HCT116 (cell line): ENCODE measurements around the gene ERLEC1. TPM values are rescaled to one million over a fixed set of nuclear protein-coding genes. Genes with fewer than 3 reads are reported as not detected.

Experiments
- ATAC-seq: fragments of 200-7000 bp; cut with Tn5 transposase; 2 replicates; pipeline ENCODE4 v1.9.1; 2020; ENCODE audit warnings: mild to moderate bottlenecking, moderate library complexity
- BruUV-seq: library from RNA; stranded (reverse); fragments of 400-500 nt; replicated peaks from 2 replicates; lab custom pipeline; 2021; lab: Mats Ljungman, UMichigan
- CTCF ChIA-PET: fragments of 300-600 bp; sonication (Branson Sonifier 250); formaldehyde crosslinking; loops from one replicate; lab custom pipeline; 2021; ENCODE audit warnings: antibody characterized with exemption; lab: Charles Lee
- POLR2A ChIA-PET: fragments of 300-600, 350-600 bp; sonication (Branson Sonifier 250); formaldehyde crosslinking; loops from one replicate; lab custom pipeline; 2021; ENCODE audit warnings: antibody characterized with exemption; lab: Charles Lee
- RAD21 ChIA-PET, 2 experiments: fragments of 300-600 bp; sonication (Branson Sonifier 250); formaldehyde crosslinking; loops; one replicate each; lab custom pipeline; 2023; ENCODE audit warnings: low total read pairs in 2 of 2; ENCODE audit not compliant: uncharacterized antibody in 2 of 2, unreplicated experiment in 2 of 2, low non-redundant PET in 1 of 2; lab: Charles Lee
- DNase-seq: peaks from one replicate; pipeline ENCODE4 v3.0.0-alpha.2; 2010; ENCODE audit warnings: low read depth, low spot score
- H2AFZ ChIP-seq: fragments of 200-600 bp; shearing (Covaris generic), sonication (generic); 2 replicates; pipeline ENCODE4 v1.6.1; 2017; ENCODE audit warnings: low read depth, mixed run types, mixed read lengths, antibody characterized with exemption, low read length; ENCODE audit not compliant: poor library complexity, severe bottlenecking
- H3K27ac ChIP-seq: 2 replicates; pipeline ENCODE4 v1.5.1; 2012; ENCODE audit warnings: low read depth, low read length
- H3K27me3 ChIP-seq: fragments of 200-600 bp; sonication (generic); 2 replicates; pipeline ENCODE4 v1.6.1; 2016; ENCODE audit warnings: mixed run types, low read length, mixed read lengths; ENCODE audit not compliant: insufficient read depth
- H3K36me3 ChIP-seq, 2 experiments: fragments of 200-500 bp in 1 of 2; fragments of 200-600 bp in 1 of 2; sonication (Bioruptor generic) in 1 of 2; sonication (generic) in 1 of 2; 2 replicates each; pipeline versions ENCODE4 v1.5.1 to v1.6.1; 2014 to 2016; ENCODE audit warnings: low read length in 2 of 2, inconsistent platforms in 1 of 2, mixed read lengths in 1 of 2, mixed run types in 1 of 2; ENCODE audit not compliant: insufficient read depth in 2 of 2, control insufficient read depth in 1 of 2
- H3K4me1 ChIP-seq, 2 experiments: fragments of 200-600 bp in 1 of 2; sonication (generic) in 1 of 2; 2 replicates each; pipeline versions ENCODE4 v1.5.1 to v1.6.1; 2012 to 2017; ENCODE audit warnings: low read length in 2 of 2, inconsistent platforms in 1 of 2, mild to moderate bottlenecking in 1 of 2, mixed read lengths in 1 of 2, mixed run types in 1 of 2, moderate library complexity in 1 of 2; ENCODE audit not compliant: insufficient read depth in 2 of 2, control insufficient read depth in 1 of 2
- H3K4me2 ChIP-seq: fragments of 200-600 bp; sonication (generic); 2 replicates; pipeline ENCODE4 v1.6.1; 2017; ENCODE audit warnings: mixed run types, low read length, mixed read lengths
- H3K4me3 ChIP-seq, 2 experiments: fragments of 200-600 bp in 1 of 2; sonication (generic) in 1 of 2; replicated peaks in 1 of 2; 2 replicates each; pipeline ENCODE4 v1.5.1; 2011 to 2016; ENCODE audit warnings: low read length in 2 of 2, control low read depth in 1 of 2, low read depth in 1 of 2, mild to moderate bottlenecking in 1 of 2, mixed read lengths in 1 of 2, mixed run types in 1 of 2
- H3K79me2 ChIP-seq: fragments of 200-600 bp; sonication (generic); 2 replicates; pipeline ENCODE4 v1.6.1; 2017; ENCODE audit warnings: mild to moderate bottlenecking, mixed run types, low read length, moderate library complexity, mixed read lengths; ENCODE audit not compliant: insufficient read depth
- H3K9ac ChIP-seq: fragments of 200-600 bp; sonication (generic); 2 replicates; pipeline ENCODE4 v1.6.1; 2016; ENCODE audit warnings: low read length, mixed read lengths
- H3K9me2 ChIP-seq: fragments of 200-600 bp; sonication (generic), shearing (Covaris generic); 2 replicates; pipeline ENCODE4 v1.6.1; 2017; ENCODE audit warnings: mixed run types, mild to moderate bottlenecking, moderate library complexity; ENCODE audit not compliant: insufficient read depth
- H3K9me3 ChIP-seq, 2 experiments: fragments of 200-500 bp in 1 of 2; fragments of 200-600 bp in 1 of 2; sonication (Bioruptor generic) in 1 of 2; sonication (generic) in 1 of 2; 2 replicates each; pipeline ENCODE4 v1.6.1; 2014 to 2017; ENCODE audit warnings: low read length in 2 of 2, mixed read lengths in 2 of 2, inconsistent platforms in 1 of 2, low read depth in 1 of 2, mild to moderate bottlenecking in 1 of 2, mixed run types in 1 of 2, moderate library complexity in 1 of 2; ENCODE audit not compliant: control insufficient read depth in 1 of 2, insufficient read depth in 1 of 2
- H4K20me1 ChIP-seq: fragments of 200-600 bp; sonication (generic), shearing (Covaris generic); 2 replicates; pipeline ENCODE4 v1.6.1; 2017; ENCODE audit warnings: mixed run types, mild to moderate bottlenecking, moderate library complexity; ENCODE audit not compliant: insufficient read depth
- CBX3 ChIP-seq: IDR thresholded peaks from 2 replicates; pipeline ENCODE4 v1.6.1; 2012; ENCODE audit warnings: low read depth
- CEBPB ChIP-seq: IDR thresholded peaks from 2 replicates; pipeline ENCODE4 v1.6.1; 2012; ENCODE audit warnings: low read depth
- EGR1 ChIP-seq: IDR thresholded peaks from 2 replicates; pipeline ENCODE4 v1.6.1; 2012; ENCODE audit warnings: low read depth
- ELF1 ChIP-seq: IDR thresholded peaks from 2 replicates; pipeline ENCODE4 v1.6.1; 2012; ENCODE audit warnings: low read depth, borderline replicate concordance
- EZH2 ChIP-seq: fragments of 200-600 bp; sonication (generic); IDR thresholded peaks from 2 replicates; pipeline ENCODE4 v1.6.1; 2017; ENCODE audit warnings: antibody characterized with exemption, mixed run types
- JUND ChIP-seq: IDR thresholded peaks from 2 replicates; pipeline ENCODE4 v1.6.1; 2012
- intact Hi-C: fragments of 100-400 bp; cut with micrococcal nuclease; formaldehyde crosslinking; loops from 2 replicates; pipeline ENCODE4 v1.10.0; 2022
- total RNA-seq: library from RNA; stranded (reverse); gene quantifications from one replicate; pipeline ENCODE4 v1.2.1, GENCODE V29; 2021; ENCODE audit not compliant: unreplicated experiment
- TF ChIP-seq, protein P1 (sequence below): IDR thresholded peaks from 2 replicates; pipeline ENCODE4 v1.6.1; 2012; ENCODE audit warnings: low read depth

The ERLEC1 gene
- total RNA-seq, 1 experiment from 2014 or later, result 26.9 TPM

DNA sequence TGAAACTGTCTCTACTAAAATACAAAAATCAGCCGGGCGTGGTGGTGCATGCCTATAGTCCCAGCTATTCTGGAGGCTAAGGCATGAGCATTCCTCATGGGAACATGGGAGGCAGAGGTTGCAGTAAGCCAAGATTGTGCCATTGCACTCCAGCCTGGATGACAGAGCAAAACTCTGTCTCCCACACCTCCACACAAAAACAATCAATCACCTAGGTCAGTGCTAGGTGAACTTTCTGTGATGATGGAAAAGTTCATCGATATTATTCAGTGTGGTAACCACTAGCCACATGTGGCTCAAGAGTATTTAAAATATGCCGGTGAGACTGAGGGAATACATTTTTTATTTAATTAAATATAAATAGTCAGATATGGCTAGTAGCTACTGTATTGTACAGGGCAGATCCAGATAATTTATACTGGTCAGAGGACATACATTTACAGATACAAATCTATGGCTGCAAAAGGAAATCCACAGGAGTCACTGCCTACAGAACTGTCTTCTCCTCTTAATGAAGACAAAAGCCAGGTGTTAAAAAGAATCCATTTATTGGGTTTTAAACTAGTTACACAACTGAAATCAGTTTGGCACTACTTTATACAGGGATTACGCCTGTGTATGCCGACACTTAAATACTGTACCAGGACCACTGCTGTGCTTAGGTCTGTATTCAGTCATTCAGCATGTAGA, 76.8 kb downstream of the ERLEC1 start:
- ChIA-PET RAD21 (no interaction called here), POLR2A (no interaction called here), CTCF (no interaction called here)

More for the DNA sequence above, 76.8 kb downstream of the ERLEC1 start:
- Histone ChIP-seq H4K20me1 (no peaks in the 10 kb centered on the region; the same call in 1 of the 2 replicates), H3K4me1 (no peaks in the 10 kb centered on the region), H3K4me3 (no peak overlapping the region), H2AFZ (no peak overlapping the region), H3K27me3 (no peaks in the 10 kb centered on the region)
- no peak for DNase-seq
- no peak for TF ChIP-seq ELF1
- no peak for TF ChIP-seq EGR1
- no peak for TF ChIP-seq JUND
- TF ChIP-seq, protein P1, sequence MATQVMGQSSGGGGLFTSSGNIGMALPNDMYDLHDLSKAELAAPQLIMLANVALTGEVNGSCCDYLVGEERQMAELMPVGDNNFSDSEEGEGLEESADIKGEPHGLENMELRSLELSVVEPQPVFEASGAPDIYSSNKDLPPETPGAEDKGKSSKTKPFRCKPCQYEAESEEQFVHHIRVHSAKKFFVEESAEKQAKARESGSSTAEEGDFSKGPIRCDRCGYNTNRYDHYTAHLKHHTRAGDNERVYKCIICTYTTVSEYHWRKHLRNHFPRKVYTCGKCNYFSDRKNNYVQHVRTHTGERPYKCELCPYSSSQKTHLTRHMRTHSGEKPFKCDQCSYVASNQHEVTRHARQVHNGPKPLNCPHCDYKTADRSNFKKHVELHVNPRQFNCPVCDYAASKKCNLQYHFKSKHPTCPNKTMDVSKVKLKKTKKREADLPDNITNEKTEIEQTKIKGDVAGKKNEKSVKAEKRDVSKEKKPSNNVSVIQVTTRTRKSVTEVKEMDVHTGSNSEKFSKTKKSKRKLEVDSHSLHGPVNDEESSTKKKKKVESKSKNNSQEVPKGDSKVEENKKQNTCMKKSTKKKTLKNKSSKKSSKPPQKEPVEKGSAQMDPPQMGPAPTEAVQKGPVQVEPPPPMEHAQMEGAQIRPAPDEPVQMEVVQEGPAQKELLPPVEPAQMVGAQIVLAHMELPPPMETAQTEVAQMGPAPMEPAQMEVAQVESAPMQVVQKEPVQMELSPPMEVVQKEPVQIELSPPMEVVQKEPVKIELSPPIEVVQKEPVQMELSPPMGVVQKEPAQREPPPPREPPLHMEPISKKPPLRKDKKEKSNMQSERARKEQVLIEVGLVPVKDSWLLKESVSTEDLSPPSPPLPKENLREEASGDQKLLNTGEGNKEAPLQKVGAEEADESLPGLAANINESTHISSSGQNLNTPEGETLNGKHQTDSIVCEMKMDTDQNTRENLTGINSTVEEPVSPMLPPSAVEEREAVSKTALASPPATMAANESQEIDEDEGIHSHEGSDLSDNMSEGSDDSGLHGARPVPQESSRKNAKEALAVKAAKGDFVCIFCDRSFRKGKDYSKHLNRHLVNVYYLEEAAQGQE, result no peak
- no peak for TF ChIP-seq EZH2
- TF ChIP-seq CBX3, result no peak
- TF ChIP-seq CEBPB, result no peak
- TF ChIP-seq, all 23 proteins: peak for 0
- no peak for ATAC-seq
- Histone ChIP-seq H3K79me2 (no peaks in the 10 kb centered on the region), H3K9me2 (no peaks in the 10 kb centered on the region), H3K36me3 (peaks cover 10 to 17% of the 10 kb centered on the region in 2 experiments), H3K9me3 (no peaks in the 10 kb centered on the region), H3K4me2 (no peak overlapping the region), H3K27ac (no peak overlapping the region), H3K9ac (no peak overlapping the region)
- BruUV-seq, result no TSS peak
- intact Hi-C loops, result loop anchor here (1.0 kb wide), 1 partner anchor 9 kb away; no protein-coding TSS in a partner anchor
